Psoas muscle (tissue), 8 donors: ENCODE measurements around the gene CNPY1. TPM values are rescaled to one million over a fixed set of nuclear protein-coding genes. Genes with fewer than 3 reads are reported as not detected.

Experiments
- ATAC-seq, 4 donors: fragments of 200-7000 bp; cut with Tn5 transposase; one replicate each; pipeline ENCODE4 v1.9.1; 2020; ENCODE audit warnings: moderate library complexity in 3 of 4, mild to moderate bottlenecking in 2 of 4
- DNase-seq, 2 donors: peaks; one replicate each; pipeline ENCODE4 v3.0.0-alpha.2; 2020
- H3K27ac ChIP-seq: fragments of 200-600 bp; one replicate; pipeline ENCODE4 v1.8.0; 2022
- H3K27me3 ChIP-seq, 3 donors: fragments of 200-600 bp in 1 of 3; one replicate each; pipeline versions ENCODE4 v1.6.1 to v1.8.0; 2013 to 2022; ENCODE audit warnings: low read length in 2 of 3, mild to moderate bottlenecking in 2 of 3, moderate library complexity in 1 of 3; ENCODE audit not compliant: insufficient read depth in 3 of 3
- H3K36me3 ChIP-seq, 2 donors: fragments of 200-600 bp in 1 of 2; one replicate each; pipeline versions ENCODE4 v1.6.1 to v1.8.0; 2013 to 2022; ENCODE audit warnings: low read depth in 1 of 2, mild to moderate bottlenecking in 1 of 2, moderate library complexity in 1 of 2; ENCODE audit not compliant: insufficient read depth in 1 of 2
- H3K4me1 ChIP-seq: fragments of 200-600 bp; one replicate; pipeline ENCODE4 v1.8.0; 2022
- H3K4me3 ChIP-seq: fragments of 200-600 bp; one replicate; pipeline ENCODE4 v1.8.0; 2022; ENCODE audit warnings: mild to moderate bottlenecking
- H3K9me3 ChIP-seq: fragments of 200-600 bp; one replicate; pipeline ENCODE4 v1.8.0; 2022
- WGBS, 3 donors: extraction: QIAGEN DNeasy Blood & Tissue Kit; methylation state at CpG; one replicate each; pipeline versions ENCODE4 v1.1.6 to v1.1.7; 2013; 5-methylcytosine and 5-hydroxymethylcytosine counted together
- intact Hi-C, 2 donors: fragments of 100-400 bp; cut with DNase I; formaldehyde crosslinking; loops; one replicate each; pipeline versions ENCODE4 v1.11.0 to v1.14.2; 2022
- polyA plus RNA-seq, 3 donors: library from polyadenylated mRNA; stranded (reverse); fragments of 200-250 nt; gene quantifications; one replicate each; pipeline ENCODE4 v1.2.3, GENCODE V29; 2013
- total RNA-seq, 4 donors: library from RNA; stranded (reverse); fragmentation: NEBNext Ultra II Directional in 2 of 4; extraction: Animal tissue kit (Norgen Biotek cat#: 25700) in 2 of 4; gene quantifications; one replicate each; pipeline versions ENCODE4 v1.2.1 to v1.2.4, GENCODE V29; 2021 to 2023
- TF ChIP-seq, protein P1 (sequence below): fragments of 200-600 bp; IDR thresholded peaks from one replicate; pipeline ENCODE4 v1.8.0; 2022; ENCODE audit warnings: antibody characterized with exemption
- donor health status: healthy with polysubstance abuse.
- donor health status: DM: no; HTN: no; CAD: no; lungs with moderate emphysema.
- donor health status: Bipolar disorder and iron deficiency.
- donor health status: healthy.
- donor health status: DM: yes; HTN: yes; CAD: no.
- donor health status: DM: no; HTN: no; CAD: no.
- donor health status: DM: no; HTN: no; CAD: no.
- donor health status: DM: yes; HTN: yes; CAD: no.

The CNPY1 gene
- total and polyA plus RNA-seq, 7 donors: not detected

DNA sequence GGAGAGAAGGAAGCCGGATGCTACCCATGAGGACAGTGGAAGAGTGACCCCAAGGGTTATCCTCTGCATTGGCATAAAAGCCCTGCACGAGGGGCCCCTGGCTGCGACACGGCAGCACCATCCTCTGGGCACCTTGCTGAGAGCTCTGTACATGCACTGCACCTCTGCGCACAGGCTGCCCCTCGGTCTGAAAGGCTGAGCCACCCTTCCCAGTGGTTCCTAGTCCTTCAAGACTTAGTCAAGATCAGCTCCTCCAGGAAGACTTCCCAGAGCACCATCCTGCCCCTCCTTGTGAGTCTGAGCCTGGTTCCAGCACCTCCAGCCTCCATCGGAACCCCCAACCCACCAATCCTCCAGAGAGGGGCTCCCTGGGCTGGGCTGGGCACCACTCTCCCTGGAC lies 37.9 kb upstream of the CNPY1 start:
- Histone ChIP-seq H3K4me3 (no peak overlapping the region), H3K27ac (no peak overlapping the region), H3K36me3 (no peaks in the 10 kb centered on the region), H3K27me3 (peaks cover 0 to 50% (median 0%) of the 10 kb centered on the region in 3 donors), H3K4me1 (no peaks in the 10 kb centered on the region), H3K9me3 (no peaks in the 10 kb centered on the region)
- peak in 1 of 2 donors; percentile 39 for DNase-seq
- no peak for ATAC-seq
- TF ChIP-seq, protein P1, sequence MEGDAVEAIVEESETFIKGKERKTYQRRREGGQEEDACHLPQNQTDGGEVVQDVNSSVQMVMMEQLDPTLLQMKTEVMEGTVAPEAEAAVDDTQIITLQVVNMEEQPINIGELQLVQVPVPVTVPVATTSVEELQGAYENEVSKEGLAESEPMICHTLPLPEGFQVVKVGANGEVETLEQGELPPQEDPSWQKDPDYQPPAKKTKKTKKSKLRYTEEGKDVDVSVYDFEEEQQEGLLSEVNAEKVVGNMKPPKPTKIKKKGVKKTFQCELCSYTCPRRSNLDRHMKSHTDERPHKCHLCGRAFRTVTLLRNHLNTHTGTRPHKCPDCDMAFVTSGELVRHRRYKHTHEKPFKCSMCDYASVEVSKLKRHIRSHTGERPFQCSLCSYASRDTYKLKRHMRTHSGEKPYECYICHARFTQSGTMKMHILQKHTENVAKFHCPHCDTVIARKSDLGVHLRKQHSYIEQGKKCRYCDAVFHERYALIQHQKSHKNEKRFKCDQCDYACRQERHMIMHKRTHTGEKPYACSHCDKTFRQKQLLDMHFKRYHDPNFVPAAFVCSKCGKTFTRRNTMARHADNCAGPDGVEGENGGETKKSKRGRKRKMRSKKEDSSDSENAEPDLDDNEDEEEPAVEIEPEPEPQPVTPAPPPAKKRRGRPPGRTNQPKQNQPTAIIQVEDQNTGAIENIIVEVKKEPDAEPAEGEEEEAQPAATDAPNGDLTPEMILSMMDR: no peak
- intact Hi-C loops: no loop called here
- WGBS, 3 donors: 87 to 92% (median 89%) methylated on average over 7 of the region's 7 CpGs

DNA sequence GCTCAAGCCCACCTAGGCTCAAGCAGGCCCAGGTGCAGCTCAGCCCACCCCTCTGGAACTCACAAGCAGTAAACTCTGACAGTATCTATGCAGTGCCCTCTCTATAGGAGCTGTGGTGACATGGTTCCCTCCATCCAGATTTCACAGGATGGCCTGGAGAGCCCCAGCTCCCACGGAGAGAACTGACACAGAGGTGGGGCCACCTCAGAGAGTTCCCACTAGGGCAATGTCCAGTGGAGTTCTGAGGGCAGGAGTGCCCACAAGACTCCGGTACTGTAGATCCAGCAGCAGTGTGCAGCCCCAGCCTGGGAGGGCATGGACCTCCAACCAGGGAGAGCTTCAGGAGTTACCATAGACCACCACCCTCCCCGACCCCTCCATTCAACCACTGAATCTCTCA lies 37.3 kb upstream of the CNPY1 start:
- Histone ChIP-seq H3K9me3 (no peaks in the 10 kb centered on the region), H3K27ac (no peak overlapping the region), H3K4me1 (no peaks in the 10 kb centered on the region), H3K27me3 (peaks cover 0 to 43% (median 0%) of the 10 kb centered on the region in 3 donors), H3K36me3 (no peaks in the 10 kb centered on the region), H3K4me3 (no peak overlapping the region)
- WGBS, 3 donors: 88 to 93% (median 90%) methylated on average over 3 of the region's 3 CpGs
- ATAC-seq: no peak
- TF ChIP-seq, protein P1: no peak
- DNase-seq: no peak
- intact Hi-C loops: no loop called here

DNA sequence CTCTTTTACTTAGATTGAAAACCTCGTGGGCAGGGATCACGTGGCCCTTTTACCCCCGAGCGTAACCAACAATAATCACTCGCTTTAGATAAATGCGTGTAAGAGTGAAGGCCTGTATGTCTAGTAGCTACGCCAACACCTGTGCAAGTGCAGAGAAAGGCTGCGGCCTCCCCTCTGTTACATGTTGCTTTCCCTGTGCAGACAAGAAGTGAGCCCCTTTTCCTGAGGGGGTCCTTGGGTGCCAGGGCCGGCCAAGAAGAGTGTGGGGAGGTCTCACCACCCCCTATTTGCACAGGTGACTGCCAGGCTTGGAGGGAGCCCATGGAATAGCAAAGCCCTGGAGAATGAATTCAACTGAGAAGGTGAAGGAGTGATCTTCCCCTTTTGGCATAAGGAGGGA lies 35.6 kb upstream of the CNPY1 start:
- peaks cover 0 to 30% (median 0%) of the 10 kb centered on the region in 3 donors for H3K27me3 ChIP-seq
- H3K9me3 ChIP-seq: no peaks in the 10 kb centered on the region
- no peaks in the 10 kb centered on the region for H3K36me3 ChIP-seq
- TF ChIP-seq, protein P1: no peak
- WGBS, 3 donors: 77 to 86% (median 80%) methylated on average over 9 of the region's 9 CpGs
- ATAC-seq: no peak
- no peak overlapping the region for H3K4me3 ChIP-seq
- no peak for DNase-seq
- intact Hi-C loops: no loop called here
- H3K4me1 ChIP-seq: no peaks in the 10 kb centered on the region
- no peak overlapping the region for H3K27ac ChIP-seq

DNA sequence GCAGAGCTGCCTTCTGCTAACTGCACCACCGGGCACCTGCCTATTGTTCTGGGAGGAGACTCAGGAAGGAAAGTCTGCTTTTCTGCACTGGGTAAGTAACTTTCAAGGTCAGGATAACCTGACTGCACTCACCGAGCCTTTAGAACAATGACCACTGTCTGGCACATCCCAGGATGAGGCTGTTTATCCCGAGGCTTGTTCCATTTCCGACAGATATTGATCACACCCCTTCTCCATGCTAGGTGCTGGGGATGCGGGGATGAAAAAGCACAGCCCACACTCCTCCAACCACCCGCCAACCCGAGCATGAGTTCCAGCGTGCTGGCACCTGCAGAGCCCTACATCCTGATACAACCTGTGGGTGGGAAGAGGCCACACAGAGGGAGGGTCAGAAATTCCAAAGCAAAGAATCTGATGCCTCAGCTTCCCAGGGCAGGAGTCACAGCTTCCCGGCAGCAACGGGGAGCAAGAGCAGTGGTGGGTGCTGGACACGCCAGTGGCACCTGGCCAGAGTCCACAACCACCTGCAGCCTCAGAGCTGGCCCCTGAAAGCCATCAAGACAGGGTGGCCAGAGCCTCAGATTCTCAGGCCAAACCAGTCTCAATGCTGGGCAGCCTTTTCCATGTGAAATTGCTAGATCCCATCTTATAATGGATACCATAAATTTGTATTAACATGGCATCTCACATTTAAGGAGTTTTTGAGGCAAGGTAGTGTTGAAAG lies 34.9 kb upstream of the CNPY1 start:
- 69 to 74% (median 70%) methylated on average over 11 of the region's 11 CpGs for WGBS, 3 donors
- no peaks in the 10 kb centered on the region for H3K36me3 ChIP-seq
- TF ChIP-seq, protein P1: no peak
- no peaks in the 10 kb centered on the region for H3K9me3 ChIP-seq
- H3K4me3 ChIP-seq: no peak overlapping the region
- H3K27ac ChIP-seq: no peak overlapping the region
- intact Hi-C loops: no loop called here
- no peaks in the 10 kb centered on the region for H3K4me1 ChIP-seq
- ATAC-seq (no peak), DNase-seq (peak in 1 of 2 donors; percentile 29)
- peaks cover 0 to 30% (median 0%) of the 10 kb centered on the region in 3 donors for H3K27me3 ChIP-seq

DNA sequence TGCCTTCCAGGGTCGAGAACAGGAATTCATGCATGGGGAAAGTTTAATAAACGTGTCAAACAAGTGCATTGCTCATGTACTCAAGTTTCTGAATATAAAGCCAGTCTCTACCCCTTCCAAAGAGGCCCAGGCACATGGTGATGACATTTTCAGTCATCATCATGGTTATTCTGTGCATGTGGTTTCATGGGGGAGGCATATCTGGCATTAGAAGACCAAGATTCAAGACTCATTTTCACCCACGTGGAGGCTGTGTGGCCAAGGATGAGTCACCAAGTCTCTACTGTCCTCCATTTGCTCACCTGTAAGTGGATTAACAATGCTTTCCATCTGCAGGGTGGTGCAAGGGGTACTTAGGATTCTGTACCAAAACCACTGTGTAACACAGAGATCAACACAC lies 34.0 kb upstream of the CNPY1 start:
- 29 to 53% (median 41%) methylated on average over 3 of the region's 3 CpGs for WGBS, 3 donors

More for the DNA sequence above, 34.0 kb upstream of the CNPY1 start:
- intact Hi-C loops: no loop called here
- TF ChIP-seq, protein P1: no peak
- Histone ChIP-seq H3K27ac (no peak overlapping the region), H3K36me3 (no peaks in the 10 kb centered on the region), H3K9me3 (no peaks in the 10 kb centered on the region), H3K4me1 (no peaks in the 10 kb centered on the region), H3K4me3 (no peak overlapping the region), H3K27me3 (peaks cover 0 to 25% (median 0%) of the 10 kb centered on the region in 3 donors)
- ATAC-seq (no peak), DNase-seq (no peak)
